Endothelial cell of umbilical vein (primary cell): ENCODE data around the gene SPATA7. TPM values are rescaled to one million over a fixed set of nuclear protein-coding genes. Genes with fewer than 3 reads are reported as not detected.

Source experiments
- BruUV-seq: library from RNA; stranded (reverse); fragments of 400-500 nt; replicated peaks from 2 replicates; lab custom pipeline; 2021; lab: Mats Ljungman, UMichigan
- CTCF ChIA-PET: fragments of 300-600, 350-600 bp; sonication (Branson Sonifier 250); formaldehyde crosslinking; loops from one replicate; lab custom pipeline; 2021; ENCODE audit warnings: antibody characterized with exemption, inconsistent platforms; lab: Charles Lee
- POLR2A ChIA-PET: fragments of 300-600, 350-600 bp; sonication (Branson Sonifier 250); formaldehyde crosslinking; loops from one replicate; lab custom pipeline; 2021; ENCODE audit warnings: antibody characterized with exemption, inconsistent platforms; lab: Charles Lee
- DNase-seq: peaks from one replicate; pipeline ENCODE4 v3.0.0-alpha.2; 2011; ENCODE audit warnings: low read depth, low spot score
- FAIRE-seq: peaks from 2 replicates; lab custom pipeline; 2011; peaks lifted over from hg19 to GRCh38; lab: Jason Lieb, UNC
- H2AFZ ChIP-seq: 2 replicates; pipeline ENCODE4 v1.6.0; 2012; ENCODE audit warnings: low read depth, low read length, control low read depth, inconsistent platforms
- H3K27ac ChIP-seq: 2 replicates; pipeline ENCODE4 v1.5.1; 2011; ENCODE audit warnings: low read depth, mild to moderate bottlenecking, control low read depth, low read length, moderate library complexity; ENCODE audit not compliant: insufficient read depth
- H3K27me3 ChIP-seq, 2 experiments: 2 replicates each; pipeline versions ENCODE4 v1.6.0 to v1.6.1; 2011; ENCODE audit warnings: low read length in 2 of 2, mixed read lengths in 1 of 2; ENCODE audit not compliant: control insufficient read depth in 2 of 2, insufficient read depth in 2 of 2
- H3K36me3 ChIP-seq, 2 experiments: 2 replicates in 1 of 2; 3 replicates in 1 of 2; pipeline ENCODE4 v1.5.1; 2011; ENCODE audit warnings: low read length in 2 of 2, mild to moderate bottlenecking in 1 of 2, moderate library complexity in 1 of 2; ENCODE audit not compliant: control insufficient read depth in 2 of 2, insufficient read depth in 2 of 2; ENCODE audit errors: extremely low read depth in 1 of 2
- H3K4me1 ChIP-seq: 3 replicates; pipeline ENCODE4 v1.5.1; 2011; ENCODE audit warnings: mild to moderate bottlenecking, low read length; ENCODE audit not compliant: control insufficient read depth, insufficient read depth; ENCODE audit errors: extremely low read depth
- H3K4me2 ChIP-seq: 2 replicates; pipeline ENCODE4 v1.6.1; 2011; ENCODE audit warnings: low read length, control low read depth, mixed read lengths; ENCODE audit not compliant: insufficient read depth
- H3K4me3 ChIP-seq, 3 experiments: fragments of 200-600 bp in 1 of 3; sonication (generic), shearing (Covaris generic) in 1 of 3; replicated peaks in 1 of 3; 2 replicates each; pipeline ENCODE4 v1.5.1; 2011 to 2016; ENCODE audit warnings: control low read depth in 3 of 3, low read length in 3 of 3, mild to moderate bottlenecking in 2 of 3, inconsistent platforms in 1 of 3, low read depth in 1 of 3, moderate library complexity in 1 of 3; ENCODE audit not compliant: insufficient read depth in 1 of 3
- H3K79me2 ChIP-seq: 2 replicates; pipeline ENCODE4 v1.6.0; 2012; ENCODE audit warnings: low read length, inconsistent platforms; ENCODE audit not compliant: control insufficient read depth, insufficient read depth
- H3K9ac ChIP-seq: replicated peaks from 2 replicates; pipeline ENCODE3; 2011; ENCODE audit warnings: low read length, control low read depth; ENCODE audit not compliant: insufficient read depth; ENCODE audit errors: extremely low read depth
- H3K9me1 ChIP-seq: replicated peaks from 3 replicates; pipeline ENCODE4 v1.6.0; 2011; ENCODE audit warnings: mild to moderate bottlenecking, low read length; ENCODE audit not compliant: control insufficient read depth, insufficient read depth; ENCODE audit errors: extremely low read depth
- H3K9me3 ChIP-seq: replicated peaks from 2 replicates; pipeline ENCODE4 v1.5.1; 2012; ENCODE audit warnings: low read length, inconsistent platforms; ENCODE audit not compliant: control insufficient read depth, insufficient read depth
- H4K20me1 ChIP-seq: replicated peaks from 2 replicates; pipeline ENCODE3; 2011; ENCODE audit warnings: mild to moderate bottlenecking, low read length; ENCODE audit not compliant: control insufficient read depth, insufficient read depth; ENCODE audit errors: extremely low read depth
- FOS ChIP-seq: IDR thresholded peaks from 2 replicates; pipeline ENCODE4 v1.6.1; 2011; ENCODE audit warnings: mild to moderate bottlenecking, low read length, moderate library complexity, borderline replicate concordance; ENCODE audit not compliant: insufficient read depth
- GATA2 ChIP-seq: IDR thresholded peaks from 2 replicates; pipeline ENCODE4 v1.7.0; 2011; ENCODE audit warnings: low read depth, mild to moderate bottlenecking, moderate library complexity, mixed read lengths, low read length; ENCODE audit not compliant: insufficient read length, insufficient read depth
- MYC ChIP-seq: IDR thresholded peaks from one replicate; pipeline ENCODE4 v1.6.1; 2011; ENCODE audit warnings: mild to moderate bottlenecking, low read depth, low read length
- POLR2AphosphoS5 ChIP-seq: IDR thresholded peaks from 2 replicates; pipeline ENCODE4 v1.6.1; 2012; ENCODE audit warnings: low read depth, mild to moderate bottlenecking, control low read depth, low read length, moderate library complexity; ENCODE audit not compliant: insufficient read depth
- dilution Hi-C: fragments of 300-500 bp; cut with MboI; formaldehyde crosslinking; loops from one replicate; pipeline ENCODE4 v1.15.0; 2019; ENCODE audit warnings: low sequenced_read_pairs; ENCODE audit not compliant: extremely low pct_ligation_motif_present
- intact Hi-C: fragments of 100-400 bp; cut with micrococcal nuclease; formaldehyde crosslinking; loops from one replicate; pipeline ENCODE4 v1.10.0; 2022
- polyA plus RNA-seq, 4 experiments: library from polyadenylated mRNA; depleted of rRNA in 3 of 4; stranded (reverse) in 3 of 4; unstranded in 1 of 4; fragments of >200 nt; gene quantifications; 2 replicates each; pipeline versions ENCODE4 v1.2.1 to v1.2.3, GENCODE V29; 2011 to 2012; ENCODE audit warnings: missing spikeins in 1 of 4
- total RNA-seq: library from RNA; stranded (reverse); gene quantifications from 2 replicates; pipeline ENCODE4 v1.2.3, GENCODE V29; 2021

Gene SPATA7
- total and polyA plus RNA-seq, 2 donors (not counting 3 experiments of a cell fraction or from before 2014, with no cell fraction given): 4.0 to 9.7 TPM

DNA sequence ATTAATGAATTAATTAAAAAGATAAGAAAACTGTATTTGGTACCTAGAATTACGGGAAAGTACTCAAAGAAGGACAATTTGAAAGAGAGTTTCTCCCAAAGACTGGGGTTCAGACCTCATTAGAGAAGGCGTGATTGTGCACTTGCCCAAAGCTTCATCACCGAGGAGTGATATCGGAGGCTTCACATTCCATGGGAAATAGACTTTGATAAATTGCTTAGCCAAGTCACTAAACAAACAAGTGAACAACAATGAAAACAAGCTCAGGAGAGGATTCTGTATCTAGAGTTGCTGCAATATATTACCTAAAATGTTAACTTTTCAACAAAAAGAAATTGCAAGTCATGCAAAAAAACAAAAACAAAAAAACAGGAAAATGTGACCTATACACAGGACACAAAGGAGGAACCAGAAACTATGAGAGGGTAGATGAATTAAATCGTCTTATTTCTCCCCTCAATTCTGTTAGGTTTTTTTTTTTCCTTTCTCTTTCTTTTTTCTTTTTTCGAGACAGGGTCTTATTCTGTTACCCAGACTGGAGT lies 3.4 kb downstream of the SPATA7 start:
- CTCF ChIA-PET: interaction anchor here (0.7 kb wide), 1 partner anchor 8 kb away, joined by 5 read pairs; no protein-coding TSS in a partner anchor

DNA sequence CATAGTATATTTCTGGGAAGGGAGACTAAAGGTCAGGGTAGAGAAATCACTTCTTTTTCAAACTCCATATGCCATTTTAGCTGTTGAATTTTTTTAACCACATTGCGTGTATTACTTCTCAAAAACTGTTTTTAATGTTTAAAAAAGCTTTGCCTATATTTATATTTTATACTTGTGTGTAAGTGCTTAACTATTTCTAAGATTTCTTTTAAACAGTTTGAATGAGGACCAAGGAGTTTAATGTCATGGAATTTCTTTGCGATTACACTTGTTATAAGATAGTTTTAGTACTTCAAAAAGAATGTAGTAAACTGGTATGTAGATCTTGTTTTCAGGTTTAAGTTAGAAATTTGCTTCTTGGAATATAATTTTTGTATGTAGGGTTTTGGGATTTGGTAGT lies 7.2 kb downstream of the SPATA7 start:
- CTCF ChIA-PET: interaction anchor here (2.3 kb wide), 1 partner anchor 13 kb away, joined by 6 read pairs; no protein-coding TSS in a partner anchor
- no peaks in the 10 kb centered on the region for H3K9me3 ChIP-seq
- no peak overlapping the region for H3K4me3 ChIP-seq
- FAIRE-seq (no peak), DNase-seq (no peak)
- TF ChIP-seq MYC (no peak), GATA2 (no peak)
- H3K27ac ChIP-seq: no peak overlapping the region
- no peaks in the 10 kb centered on the region for H3K9me1 ChIP-seq
- no peak overlapping the region for H3K9ac ChIP-seq
- peaks cover 10% of the 10 kb centered on the region for H3K4me1 ChIP-seq
- no peaks in the 10 kb centered on the region for H4K20me1 ChIP-seq
- H3K27me3 ChIP-seq: no peaks in the 10 kb centered on the region
- dilution Hi-C loops (no loop called here), intact Hi-C loops (loop anchor here (10.0 kb wide), 1 partner anchor 232 kb away; no protein-coding TSS in a partner anchor)
- H3K4me2 ChIP-seq: no peak overlapping the region
- H3K79me2 ChIP-seq: no peaks in the 10 kb centered on the region
- BruUV-seq: no TSS peak
- H3K36me3 ChIP-seq: peaks cover 2% of the 10 kb centered on the region in 2 experiments
- POLR2A ChIA-PET: no interaction called here
- no peak overlapping the region for H2AFZ ChIP-seq

More for the DNA sequence above, 3.4 kb downstream of the SPATA7 start:
- Histone ChIP-seq H3K9me1 (no peaks in the 10 kb centered on the region), H2AFZ (no peak overlapping the region), H3K27ac (no peak overlapping the region), H3K9me3 (no peaks in the 10 kb centered on the region), H3K4me2 (peak overlapping the region; percentile 45), H3K27me3 (peaks cover 3 to 10% of the 10 kb centered on the region in 2 experiments), H3K36me3 (no peaks in the 10 kb centered on the region), H3K9ac (no peak overlapping the region), H4K20me1 (no peaks in the 10 kb centered on the region), H3K4me3 (no peak overlapping the region), H3K4me1 (peaks cover 25% of the 10 kb centered on the region), H3K79me2 (peaks cover 1% of the 10 kb centered on the region)
- intact Hi-C loops: loop anchor here (5.0 kb wide), 2 partner anchors 163 to 397 kb away; partner anchors contain the start of gene GALC
- FAIRE-seq (no peak), DNase-seq (peak; percentile 4)
- dilution Hi-C loops: no loop called here
- POLR2A ChIA-PET: no interaction called here
- BruUV-seq: no TSS peak
- no peak for TF ChIP-seq GATA2
- TF ChIP-seq FOS: peak; percentile 23
- peak; percentile 26 for TF ChIP-seq POLR2AphosphoS5
